KMS-11 (cell line): ENCODE measurements around the gene CDHR4.

Experiments used
- H2AFZ ChIP-seq: fragments of 200-600 bp; sonication (generic); 2 replicates; pipeline ENCODE4 v1.6.1; 2016; ENCODE audit warnings: antibody characterized with exemption, mixed run types, low read depth
- H3K27ac ChIP-seq: fragments of 200-600 bp; sonication (generic); 2 replicates; pipeline ENCODE4 v1.6.1; 2016; ENCODE audit warnings: mild to moderate bottlenecking, mixed run types
- H3K27me3 ChIP-seq: fragments of 200-600 bp; sonication (generic); 2 replicates; pipeline ENCODE4 v1.6.1; 2017; ENCODE audit warnings: mild to moderate bottlenecking, low read depth, mixed run types, moderate library complexity; ENCODE audit not compliant: insufficient read depth
- H3K36me3 ChIP-seq: fragments of 200-600 bp; sonication (generic); 2 replicates; pipeline ENCODE4 v1.6.1; 2017; ENCODE audit warnings: mild to moderate bottlenecking, mixed run types; ENCODE audit not compliant: insufficient read depth
- H3K4me1 ChIP-seq: fragments of 200-600 bp; sonication (generic); 2 replicates; pipeline ENCODE4 v1.6.1; 2016; ENCODE audit warnings: mild to moderate bottlenecking, low read depth, mixed run types; ENCODE audit not compliant: poor library complexity, severe bottlenecking
- H3K4me2 ChIP-seq: fragments of 200-600 bp; sonication (generic); 2 replicates; pipeline ENCODE4 v1.7.0; 2016; ENCODE audit warnings: mild to moderate bottlenecking, mixed run types
- H3K4me3 ChIP-seq: fragments of 200-600 bp; sonication (generic); IDR thresholded peaks from 2 replicates; pipeline ENCODE4 v1.6.1; 2017; ENCODE audit warnings: low read depth, low read length, mixed read lengths; ENCODE audit not compliant: insufficient read depth
- H3K79me2 ChIP-seq: fragments of 200-600 bp; sonication (generic); 2 replicates; pipeline ENCODE4 v1.6.1; 2016; ENCODE audit warnings: low read depth, mixed run types; ENCODE audit not compliant: insufficient read depth
- H3K9ac ChIP-seq: fragments of 200-600 bp; sonication (generic); 2 replicates; pipeline ENCODE4 v1.6.1; 2016; ENCODE audit warnings: mild to moderate bottlenecking, mixed run types
- H4K20me1 ChIP-seq: fragments of 200-600 bp; sonication (generic); 2 replicates; pipeline ENCODE4 v1.6.1; 2016; ENCODE audit warnings: mild to moderate bottlenecking, mixed run types; ENCODE audit not compliant: insufficient read depth
- CTCF ChIP-seq: fragments of 200-600 bp; sonication (generic); conservative IDR thresholded peaks from 2 replicates; pipeline ENCODE4 v1.6.1; 2017; ENCODE audit warnings: low read depth, mild to moderate bottlenecking, antibody characterized with exemption, low read length, moderate library complexity, mixed read lengths

Gene CDHR4

GRCh38 chr3:49841806-49842205 is 42.1 kb upstream of the CDHR4 start:
- Histone ChIP-seq H4K20me1 (no peaks in the 10 kb centered on the region), H3K9ac (no peak overlapping the region), H3K79me2 (no peaks in the 10 kb centered on the region), H3K27ac (no peak overlapping the region), H3K36me3 (no peaks in the 10 kb centered on the region), H3K4me1 (no peaks in the 10 kb centered on the region), H3K27me3 (no peaks in the 10 kb centered on the region), H2AFZ (no peak overlapping the region), H3K4me3 (no peak overlapping the region), H3K4me2 (no peak overlapping the region)
- TF ChIP-seq CTCF = no peak

- no peak overlapping the region for H3K4me3 ChIP-seq
- H3K27ac ChIP-seq = no peak overlapping the region
- H3K79me2 ChIP-seq = no peaks in the 10 kb centered on the region
- no peak overlapping the region for H2AFZ ChIP-seq
- no peaks in the 10 kb centered on the region for H3K27me3 ChIP-seq
- peak; percentile 27; the same call in 1 of the 2 replicates for TF ChIP-seq CTCF
- no peaks in the 10 kb centered on the region for H3K4me1 ChIP-seq
- no peak overlapping the region for H3K9ac ChIP-seq
- H3K4me2 ChIP-seq = no peak overlapping the region
- H3K36me3 ChIP-seq = no peaks in the 10 kb centered on the region
- no peaks in the 10 kb centered on the region for H4K20me1 ChIP-seq
These were observed 41.5 kb upstream of the CDHR4 start for GRCh38 chr3:49841126-49841696.

- Histone ChIP-seq H3K27me3 (no peaks in the 10 kb centered on the region), H2AFZ (no peak overlapping the region), H3K79me2 (no peaks in the 10 kb centered on the region), H4K20me1 (no peaks in the 10 kb centered on the region), H3K4me3 (no peak overlapping the region), H3K4me2 (no peak overlapping the region), H3K9ac (no peak overlapping the region), H3K27ac (no peak overlapping the region), H3K36me3 (no peaks in the 10 kb centered on the region), H3K4me1 (no peaks in the 10 kb centered on the region)
- TF ChIP-seq CTCF = no peak
These were observed 40.7 kb upstream of the CDHR4 start for GRCh38 chr3:49840388-49840787.

GRCh38 chr3:49839193-49839809 is 39.6 kb upstream of the CDHR4 start:
- no peaks in the 10 kb centered on the region for H3K4me1 ChIP-seq
- no peak overlapping the region for H2AFZ ChIP-seq
- peak; percentile 75 for TF ChIP-seq CTCF
- H3K79me2 ChIP-seq = no peaks in the 10 kb centered on the region
- H3K4me2 ChIP-seq = no peak overlapping the region
- H3K27me3 ChIP-seq = no peaks in the 10 kb centered on the region
- H3K27ac ChIP-seq = no peak overlapping the region
- no peak overlapping the region for H3K9ac ChIP-seq
- no peak overlapping the region for H3K4me3 ChIP-seq
- H3K36me3 ChIP-seq = no peaks in the 10 kb centered on the region
- no peaks in the 10 kb centered on the region for H4K20me1 ChIP-seq
